ENCODE measurements around the gene ANKRD11.
A peak's percentile ranks its signal among the peaks of the same experiment; 100 is the strongest.

ANKRD11 gene

DNA sequence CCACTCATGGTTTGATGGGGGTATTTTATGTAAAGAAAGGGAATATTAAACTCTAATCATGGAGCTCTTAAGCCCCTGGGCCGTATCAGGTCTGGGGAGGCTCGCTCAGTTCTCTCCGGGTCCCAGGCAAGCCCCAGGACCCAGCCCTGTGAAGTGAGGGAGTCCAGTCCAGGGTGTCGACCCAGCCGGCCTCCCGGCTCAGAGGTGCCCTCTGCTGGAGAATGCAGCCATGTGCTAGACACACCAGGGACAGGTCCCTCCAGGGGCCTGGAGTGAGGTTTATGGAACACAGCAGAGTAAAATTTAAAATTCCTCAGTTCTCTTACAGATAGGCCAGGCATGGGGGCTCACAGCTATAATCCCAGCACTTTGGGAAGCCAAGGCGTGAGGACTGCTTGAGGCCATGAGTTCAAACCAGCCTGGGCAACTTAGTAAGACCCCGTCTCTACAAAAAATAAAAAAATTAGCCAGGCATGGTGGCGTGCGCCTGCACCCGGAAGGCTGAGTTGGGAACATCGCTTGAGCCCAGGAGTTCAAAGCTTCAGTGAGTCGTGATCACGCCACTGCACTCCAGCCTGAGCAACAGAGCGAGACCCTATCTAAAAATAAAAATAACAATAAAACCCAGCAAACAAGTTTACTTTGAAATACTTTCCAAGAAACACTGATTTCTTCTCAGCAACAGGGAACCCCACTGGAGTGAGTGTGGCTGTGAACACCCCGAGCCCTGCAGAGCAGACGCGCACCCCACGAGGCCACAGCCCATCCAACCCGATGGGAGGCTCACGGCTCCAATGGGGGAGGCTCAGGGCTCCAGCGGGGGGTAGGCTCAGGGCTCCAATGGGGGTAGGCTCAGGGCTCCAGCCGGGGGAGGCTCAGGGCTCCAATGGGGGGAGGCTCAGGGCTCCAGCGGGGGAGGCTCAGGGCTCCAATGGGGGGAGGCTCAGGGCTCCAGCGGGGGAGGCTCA, 200.6 kb downstream of the ANKRD11 start:
- DNase-seq, result peak in 40 of 56 donors; percentile 11 to 74 (median 41)

DNA sequence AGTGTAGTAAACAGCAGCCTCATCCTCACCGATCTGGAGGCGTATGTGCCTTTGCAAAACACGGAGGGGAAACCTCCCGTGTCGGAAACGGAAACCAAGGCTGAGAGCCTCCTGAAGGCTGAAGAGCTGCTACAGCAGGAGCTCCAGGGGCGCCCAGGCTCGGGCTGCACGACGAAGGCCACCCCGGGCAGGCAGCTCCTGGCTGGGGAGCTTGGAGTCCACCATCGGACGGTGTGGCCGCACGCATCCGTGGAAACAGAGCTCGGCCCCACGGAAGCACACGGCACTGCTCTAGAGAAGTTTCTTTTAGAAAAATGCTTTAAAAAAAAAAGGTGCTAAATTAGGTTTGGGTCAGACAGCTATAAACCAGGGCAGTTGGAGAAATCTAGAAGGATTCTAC, 201.4 kb downstream of the ANKRD11 start:
- no peak for DNase-seq

DNA sequence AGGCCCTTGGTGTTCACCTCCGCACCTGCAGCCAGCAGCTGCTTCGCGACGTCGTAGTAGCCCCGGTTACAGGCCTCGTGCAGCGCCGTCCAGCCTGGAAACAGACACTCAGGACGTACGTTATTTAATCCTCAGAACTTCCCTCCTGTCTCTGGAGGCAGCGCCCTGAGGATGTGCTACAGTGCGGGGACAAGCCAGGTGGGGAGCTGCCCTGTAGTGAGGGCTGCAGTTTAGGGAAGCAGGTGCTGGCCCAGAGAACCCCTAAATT, 201.8 kb downstream of the ANKRD11 start:
- DNase-seq, result no peak

DNA sequence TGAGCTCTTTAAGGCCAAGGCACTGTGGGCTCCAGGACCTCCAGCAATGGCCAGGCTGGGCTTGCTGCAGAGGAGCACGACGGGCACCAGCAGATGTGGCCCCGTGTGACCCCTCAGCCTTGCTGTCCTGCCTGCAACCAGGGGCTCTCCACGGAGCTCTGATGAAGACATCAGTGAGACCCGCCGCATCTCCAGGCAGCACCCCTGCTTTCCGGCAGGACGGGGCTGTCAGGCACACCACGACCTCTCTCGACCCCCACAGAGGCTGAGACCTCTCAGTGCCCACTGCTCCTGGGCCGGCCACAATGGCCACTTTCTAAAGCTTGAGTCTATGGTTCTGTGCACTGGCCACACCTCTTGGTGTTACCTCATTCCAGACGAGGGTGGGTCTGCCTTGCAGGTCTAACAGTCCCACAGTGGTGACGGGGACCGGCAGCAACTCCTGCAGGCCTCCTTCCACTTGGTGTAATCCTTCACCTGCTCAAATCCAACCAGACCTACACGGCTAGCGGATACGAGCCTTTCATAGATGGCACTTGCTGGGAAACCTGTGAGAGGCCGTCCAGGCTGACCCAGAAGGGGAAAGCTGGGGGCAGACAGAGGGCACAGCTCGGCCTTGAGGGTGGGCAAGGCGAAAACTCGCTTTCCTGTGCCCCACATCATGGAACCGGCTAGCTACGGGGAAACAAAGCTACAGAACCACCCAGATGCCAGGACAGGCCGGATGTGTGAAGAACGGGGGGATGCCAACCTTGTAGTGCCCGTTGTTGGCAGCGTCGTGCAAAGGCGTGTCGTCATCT, 202.4 kb downstream of the ANKRD11 start:
- no peak for DNase-seq

DNA sequence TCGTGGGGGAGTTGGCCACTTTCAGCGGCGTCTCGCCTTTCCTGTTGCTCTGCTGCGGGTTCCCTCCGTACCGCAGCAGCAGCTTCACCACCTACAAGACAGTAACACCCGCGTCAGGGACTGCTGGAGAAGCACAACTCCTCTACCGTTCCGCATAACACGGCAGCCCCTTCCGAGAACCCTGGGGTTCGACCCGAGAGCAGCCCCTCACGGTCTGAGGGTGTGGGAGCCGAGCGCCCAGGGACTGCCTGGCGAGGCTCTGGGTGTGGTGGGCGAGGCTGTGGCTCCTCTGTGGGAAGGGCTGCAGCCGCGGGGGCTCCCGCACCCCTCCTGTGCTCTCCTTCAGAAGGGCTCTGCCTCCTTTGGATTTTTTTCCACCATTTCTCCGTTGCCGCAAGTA, 204.3 kb downstream of the ANKRD11 start:
- no peak for DNase-seq

DNA sequence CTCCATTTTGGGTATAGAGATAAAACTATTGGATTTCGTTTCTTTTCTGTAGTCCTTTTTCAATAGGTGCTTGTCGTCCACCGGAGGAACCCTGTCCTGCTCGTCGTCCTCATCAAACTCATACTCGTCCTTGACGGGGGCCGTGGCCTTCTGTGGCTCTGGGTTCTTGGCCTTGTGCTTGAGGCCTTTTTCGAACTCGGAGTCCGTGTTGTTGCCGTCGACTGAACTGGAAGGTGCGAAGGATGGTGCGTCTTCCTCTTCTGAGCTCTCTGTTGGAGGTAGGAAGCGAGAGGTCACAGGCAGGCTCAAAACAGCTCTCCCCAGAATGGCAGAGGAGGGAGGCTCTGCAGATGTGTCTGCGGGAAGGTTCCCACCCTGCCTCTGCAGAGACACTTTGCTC, 205.0 kb downstream of the ANKRD11 start:
- DNase-seq, result no peak

DNA sequence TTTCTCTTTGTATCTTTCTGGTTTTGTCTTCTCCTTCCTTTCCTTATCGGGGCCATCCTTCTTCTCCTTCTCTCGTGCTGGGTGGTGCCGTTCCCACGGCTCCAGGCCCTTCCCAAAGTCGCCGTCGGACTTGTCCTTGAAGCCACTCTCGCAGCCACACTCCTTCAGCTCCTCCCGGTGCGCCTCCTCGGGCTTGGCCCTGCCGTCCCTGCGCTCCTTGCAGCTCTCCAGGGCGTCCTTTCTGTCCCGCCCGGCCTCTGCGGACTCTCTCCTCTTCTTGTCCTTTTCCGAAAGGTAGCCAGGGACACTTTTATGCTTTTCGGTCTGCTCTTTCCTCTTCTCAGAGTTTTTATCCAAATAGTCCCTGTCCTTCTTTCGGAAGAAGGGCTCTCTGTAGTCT, 206.9 kb downstream of the ANKRD11 start:
- DNase-seq, result no peak

DNA sequence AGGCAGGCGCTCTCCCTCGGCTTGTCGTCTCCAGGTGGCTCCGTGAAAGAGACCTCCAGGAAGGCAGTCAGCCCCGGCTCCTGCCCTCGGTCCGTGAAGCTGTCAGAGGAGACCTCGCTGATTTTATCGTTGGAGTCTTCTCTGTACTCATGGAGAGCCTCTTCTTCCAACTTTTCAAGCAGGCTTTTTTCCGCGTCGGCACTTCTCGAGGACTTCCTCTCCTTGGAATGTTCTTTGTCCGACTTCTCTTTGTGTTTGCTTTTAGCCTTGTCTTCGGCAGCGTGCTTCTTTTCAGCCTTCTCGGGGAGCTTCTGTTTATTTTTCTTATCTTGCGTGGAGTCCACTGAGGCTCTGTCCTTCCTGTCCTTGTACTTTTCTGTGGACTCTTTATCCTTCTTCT, 207.8 kb downstream of the ANKRD11 start:
- no peak for DNase-seq

DNA sequence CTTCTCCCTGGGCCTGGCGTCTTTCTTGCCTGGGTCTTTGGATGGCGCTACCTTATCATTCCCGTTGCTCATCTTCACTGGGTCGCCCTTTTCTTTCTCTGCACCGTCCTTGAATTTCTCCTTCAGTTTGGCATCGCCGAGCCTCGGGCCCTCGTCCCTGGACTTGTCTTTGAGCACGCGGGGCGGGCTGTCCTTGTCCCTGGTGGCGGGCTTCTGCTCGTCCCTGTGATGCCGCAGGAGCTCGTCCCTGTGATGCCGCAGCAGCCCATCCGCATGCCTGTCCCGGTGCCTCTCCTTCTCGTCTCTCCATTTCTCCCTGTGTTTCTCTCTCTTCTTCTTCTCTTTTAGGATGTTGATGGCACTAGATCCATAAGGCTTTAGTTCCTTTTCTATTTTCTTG, 208.5 kb downstream of the ANKRD11 start:
- DNase-seq, result no peak

DNA sequence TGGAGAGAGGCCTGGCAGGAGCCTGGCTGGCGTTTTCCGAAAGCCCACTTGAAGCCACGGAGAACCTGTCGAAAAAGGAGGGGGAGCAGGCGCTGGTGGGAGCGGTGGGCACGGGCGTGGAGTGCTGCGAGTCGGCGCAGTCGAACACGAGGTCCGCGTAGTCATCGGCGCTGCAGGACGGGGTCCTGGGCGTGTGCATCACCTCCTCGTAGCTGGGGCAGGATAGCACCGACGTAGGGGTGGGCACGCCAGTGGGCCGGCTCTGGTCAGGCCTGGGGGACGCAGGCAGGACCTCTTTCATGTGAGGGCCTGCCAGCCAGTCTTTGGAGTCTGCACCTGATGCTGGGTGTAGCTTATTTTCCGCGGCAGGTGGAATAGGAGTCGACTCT, 209.2 kb downstream of the ANKRD11 start:
- no peak for DNase-seq

DNA sequence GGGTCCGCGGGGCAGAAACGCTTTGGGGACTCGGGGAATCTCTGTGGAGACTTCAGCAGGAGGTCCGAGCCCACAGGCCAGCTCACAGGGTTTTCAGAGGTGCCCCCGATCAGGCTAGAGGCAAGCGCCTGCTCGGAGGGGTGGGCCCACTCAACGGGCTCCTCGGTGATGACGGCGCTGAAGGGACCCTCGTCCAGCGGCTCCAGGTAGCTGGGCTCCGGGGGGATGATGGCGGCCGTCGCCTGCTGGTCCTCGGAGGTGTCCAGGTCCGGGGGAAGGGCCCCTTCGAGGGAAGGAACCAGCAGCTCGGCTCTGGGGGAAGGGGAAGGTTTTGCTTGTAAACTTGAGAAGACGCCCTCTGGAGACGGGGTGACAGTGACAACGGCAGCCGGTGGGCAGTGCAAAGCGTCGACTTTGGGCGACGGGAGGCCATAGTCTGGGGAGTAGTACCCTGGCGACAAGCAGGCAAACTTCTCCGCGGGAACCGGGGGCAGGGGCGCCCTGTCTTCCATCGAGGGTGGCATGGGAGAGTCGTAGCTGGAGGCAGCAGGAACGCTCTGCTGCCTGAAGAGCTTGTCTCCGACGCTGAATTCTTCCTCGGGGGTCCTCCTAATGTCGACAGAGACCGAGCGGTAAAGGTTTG, 209.7 kb downstream of the ANKRD11 start:
- DNase-seq, result no peak

DNA sequence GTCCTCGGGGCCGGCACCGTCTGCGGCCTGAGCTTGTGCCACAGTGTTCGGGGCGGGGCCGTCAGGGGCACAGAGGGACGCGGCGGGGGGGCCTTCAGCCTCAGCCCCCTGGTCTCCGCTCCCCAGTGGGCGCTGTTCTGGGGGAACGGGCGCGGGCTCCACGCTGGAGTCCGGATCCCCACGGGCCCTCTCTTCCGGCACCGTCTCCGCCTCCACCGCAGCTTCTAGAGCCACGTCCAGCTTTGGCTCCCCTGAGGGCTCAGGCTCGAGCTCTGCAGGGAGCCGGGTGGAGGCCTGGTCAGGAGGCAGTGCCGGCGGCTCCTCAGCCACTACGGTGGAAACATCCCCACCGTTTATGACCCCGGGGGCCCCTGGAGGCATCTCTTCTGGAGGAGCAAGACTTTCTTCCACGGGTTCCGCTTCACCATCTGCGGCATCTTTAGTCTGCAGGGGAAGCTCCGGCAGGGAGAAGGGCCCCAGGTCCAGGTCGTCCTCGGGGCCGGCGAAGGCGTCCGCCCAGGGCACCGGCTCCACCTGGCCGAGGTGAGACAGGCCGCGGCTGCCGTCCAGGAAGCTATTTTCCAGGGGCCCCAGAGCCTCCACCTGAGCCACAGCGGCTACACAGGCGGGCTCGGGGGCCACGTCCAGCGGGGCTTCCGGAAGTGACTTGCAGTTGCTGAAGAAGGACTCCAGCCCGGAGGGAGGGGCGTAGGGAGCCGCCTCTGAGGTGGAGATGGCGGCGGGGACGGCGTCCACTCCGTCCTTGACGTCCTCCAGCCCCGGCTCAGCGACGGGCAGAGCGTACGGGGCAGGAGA, 210.5 kb downstream of the ANKRD11 start:
- no peak for DNase-seq

DNA sequence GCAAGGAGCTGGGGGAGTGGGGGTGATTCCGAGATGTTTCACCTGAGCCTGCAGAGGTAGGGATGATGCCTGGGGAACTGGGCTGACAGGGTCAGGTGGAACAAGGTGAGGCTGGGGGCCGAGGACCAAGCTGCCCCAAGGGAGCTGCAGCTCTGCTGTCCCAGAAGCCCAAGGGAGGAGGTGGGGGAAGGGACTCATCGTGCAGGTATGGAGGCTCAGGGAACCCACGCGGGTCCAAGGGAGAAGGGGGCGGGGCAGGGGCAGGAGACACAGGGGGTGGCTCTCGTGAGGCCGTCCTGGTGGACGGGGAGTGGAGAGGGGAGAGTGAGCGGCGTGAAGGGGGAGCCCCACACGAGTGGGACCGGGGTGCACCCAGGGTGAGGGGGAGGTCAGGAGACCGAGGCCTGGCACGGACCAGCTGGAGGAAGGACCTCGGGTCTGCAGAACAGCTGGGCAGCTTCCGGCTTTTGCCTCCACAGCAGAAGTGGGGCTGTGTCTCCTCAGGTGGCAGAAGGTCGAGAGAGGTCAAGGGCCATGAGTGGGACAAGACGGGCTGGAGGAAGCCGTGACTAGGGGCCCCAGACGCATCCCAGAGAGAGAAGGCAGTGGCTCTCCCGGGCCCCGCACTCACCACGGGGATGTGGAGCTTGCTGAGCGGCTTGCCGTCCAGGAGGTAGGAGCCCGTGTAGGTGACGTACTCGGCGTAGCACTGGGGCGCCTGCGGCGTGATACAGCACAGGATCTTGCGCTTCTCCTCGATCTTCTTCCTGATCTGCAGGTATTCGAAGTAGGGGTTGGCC, 211.7 kb downstream of the ANKRD11 start:
- no peak for DNase-seq

DNA sequence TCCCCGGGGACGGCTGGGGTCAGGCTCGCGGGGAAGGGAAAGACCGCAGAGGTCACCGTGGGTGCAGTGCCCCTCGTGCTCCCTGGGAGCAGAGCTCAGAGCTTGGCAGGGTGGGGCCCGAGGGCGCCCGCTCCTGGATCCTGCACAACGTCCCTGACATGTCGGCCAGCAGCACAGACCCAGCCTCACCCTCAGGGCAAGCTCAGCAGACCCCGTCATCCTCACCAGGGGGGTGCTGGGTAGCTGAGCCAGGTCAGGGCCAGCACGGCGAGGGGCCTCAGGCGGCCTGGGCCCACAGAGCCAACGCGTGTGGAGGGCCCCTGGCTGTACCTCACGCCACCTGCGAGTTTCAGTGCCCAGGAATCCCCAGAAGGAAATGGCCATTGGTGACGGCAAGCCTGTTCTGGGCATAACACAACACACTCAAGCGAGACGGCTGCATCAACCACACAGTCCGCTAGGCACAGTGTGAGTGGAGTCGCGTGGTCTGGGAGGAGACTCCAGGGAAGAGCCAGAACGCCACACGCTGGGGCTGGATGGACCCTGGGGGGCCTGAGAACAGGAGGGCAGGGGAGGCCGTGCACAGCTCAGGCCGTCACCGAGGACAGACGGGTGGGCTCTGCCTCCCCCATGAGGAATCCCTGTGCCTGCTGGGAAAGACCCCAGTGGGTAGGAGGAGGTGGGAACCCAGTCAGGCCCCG, 212.6 kb downstream of the ANKRD11 start:
- DNase-seq, result no peak

DNA sequence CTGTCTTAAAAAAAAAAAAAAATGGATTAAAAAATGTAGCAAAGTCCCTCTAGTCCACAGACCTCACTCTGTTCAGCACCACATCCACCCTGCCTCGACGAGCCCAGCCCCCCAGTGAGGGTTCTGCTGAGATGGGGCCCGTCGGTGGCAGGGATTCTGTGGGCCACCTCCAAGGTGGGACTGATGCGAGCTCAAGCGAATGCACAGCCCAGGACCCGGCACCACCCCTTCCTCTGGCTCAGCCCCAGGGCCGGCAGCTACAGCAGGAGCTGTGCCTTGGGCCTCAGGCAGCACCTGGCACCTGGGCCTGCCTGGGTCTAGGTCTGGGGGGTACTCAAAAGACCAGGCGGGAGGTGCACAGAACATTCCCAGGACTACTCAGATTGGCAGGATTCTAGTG, 213.3 kb downstream of the ANKRD11 start:
- no peak for DNase-seq

DNA sequence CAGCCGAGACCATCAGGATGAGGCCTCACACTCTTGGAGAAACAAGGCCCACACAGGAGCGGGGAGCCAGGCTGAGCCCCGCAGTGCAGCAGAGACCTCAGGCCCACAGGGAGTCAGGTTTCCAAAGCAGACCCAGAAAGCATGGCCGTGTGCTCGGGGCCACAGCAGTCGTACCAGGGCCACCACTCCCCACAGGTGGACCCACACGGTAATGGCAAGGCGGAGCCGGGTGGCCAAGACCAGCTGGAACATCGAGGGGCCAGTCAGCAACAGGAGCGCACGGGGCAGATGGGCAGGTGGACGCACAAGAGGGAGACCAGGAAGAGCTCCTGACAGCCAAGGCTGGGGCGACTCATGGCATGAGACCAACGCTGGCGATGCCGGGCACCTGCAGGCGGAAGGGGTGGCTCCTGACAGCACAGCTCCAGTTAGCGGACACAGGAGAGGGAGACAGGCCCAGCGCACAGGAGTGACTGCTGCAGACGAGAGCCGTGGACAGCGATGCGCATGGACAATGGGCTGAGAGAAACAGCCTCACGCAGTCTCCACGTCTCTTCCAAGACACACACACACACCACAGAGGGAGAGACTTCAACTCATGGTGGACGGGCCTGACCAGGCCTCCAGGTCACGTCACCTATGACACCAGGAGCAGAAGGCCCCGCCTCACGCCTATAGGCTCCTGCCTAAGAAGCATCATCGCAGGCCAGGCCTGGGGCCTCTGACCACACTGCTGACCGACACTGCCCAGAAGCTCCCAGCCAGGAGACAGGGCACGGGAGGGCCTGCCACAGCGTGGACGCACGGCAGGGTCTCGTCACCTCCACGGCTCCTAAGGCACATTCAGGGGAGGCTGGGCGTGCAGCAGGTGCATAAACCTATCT, 214.3 kb downstream of the ANKRD11 start:
- no peak for DNase-seq

DNA sequence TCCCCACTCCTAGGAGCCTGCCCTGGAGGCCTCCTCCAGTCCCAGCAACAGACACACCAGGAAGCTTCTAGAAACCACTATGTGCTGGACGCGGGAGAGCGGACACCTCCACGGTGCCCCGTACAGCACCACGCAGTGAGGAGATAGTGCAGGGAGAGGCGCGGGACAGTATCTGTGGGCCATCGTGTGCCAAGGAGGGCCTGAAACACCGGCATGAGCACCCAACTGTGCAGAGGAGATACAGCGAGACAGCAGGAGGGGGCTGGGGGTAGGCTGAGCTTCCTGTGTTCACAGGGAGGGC, 215.1 kb downstream of the ANKRD11 start:
- no peak for DNase-seq

DNA sequence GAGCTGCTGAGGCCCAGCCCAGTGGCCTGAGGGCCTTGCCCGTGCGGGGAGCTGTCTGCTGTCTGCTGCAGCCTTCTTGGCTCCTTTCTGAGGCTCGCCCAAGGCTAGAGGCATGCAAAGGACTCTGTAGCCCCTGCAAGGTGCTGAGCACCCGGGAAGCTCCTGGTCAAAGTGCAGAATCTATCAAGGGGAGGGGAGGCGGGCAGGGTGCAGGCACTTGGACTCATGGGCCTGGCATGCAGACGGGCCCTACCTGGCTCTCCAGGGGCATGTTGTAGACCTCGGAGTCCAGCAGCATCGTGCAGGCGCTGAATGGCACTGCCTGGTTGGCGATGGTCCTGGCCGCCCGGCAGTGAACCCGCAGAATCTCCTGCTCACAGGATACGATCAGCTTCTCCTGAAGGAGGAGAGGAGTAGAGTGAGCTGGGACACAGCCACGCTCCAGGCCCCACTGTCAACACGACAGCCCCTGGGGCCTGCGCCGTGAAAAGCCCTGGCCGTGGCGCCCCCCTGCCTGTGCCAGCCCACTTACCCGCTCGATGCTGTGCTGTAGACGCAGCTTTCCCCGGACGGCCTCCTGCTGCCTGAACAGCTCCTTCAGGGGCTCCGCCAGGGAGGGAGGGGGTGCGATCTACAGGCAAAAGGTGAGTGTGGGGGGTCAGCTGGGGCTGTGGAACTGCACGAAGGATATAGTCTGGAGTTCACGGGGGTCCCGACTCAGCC, 215.6 kb downstream of the ANKRD11 start:
- DNase-seq, result no peak

Measured in amygdala (tissue), 56 donors.